ENCODE measurements around the gene CPED1. TPM values are rescaled to one million over a fixed set of nuclear protein-coding genes. Genes with fewer than 3 reads are reported as not detected.
A peak's percentile ranks its signal among the peaks of the same experiment; 100 is the strongest.
"Not testable (repeated sequence)": the region's sequence is repeated elsewhere in the genome, so short reads cannot be mapped to it uniquely, and the experiment has no call there.

CPED1 gene
- total RNA-seq, 2 donors from 2014 or later = not detected

DNA sequence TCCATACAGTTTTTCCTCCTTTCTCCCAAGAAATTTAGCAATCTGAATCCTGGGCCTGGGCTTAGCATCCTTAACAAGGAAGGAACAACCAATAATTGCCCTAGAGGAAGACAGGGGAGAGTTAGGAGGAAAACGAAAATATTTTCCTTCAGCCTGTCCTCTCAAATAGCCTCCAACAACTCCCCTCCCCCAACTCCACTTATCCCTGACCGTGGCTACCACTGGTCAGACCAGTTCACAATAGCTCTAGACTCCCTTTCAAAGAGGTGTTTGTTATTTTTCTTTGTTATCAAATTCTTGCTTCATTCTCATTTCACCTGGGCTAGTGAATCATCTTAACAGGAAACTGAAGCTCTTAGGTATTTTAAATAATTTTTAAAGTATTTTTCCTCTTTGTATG is 114.1 kb downstream of the CPED1 start:
- Mint-ChIP-seq H3K27ac (no peak overlapping the region), H3K36me3 (no peaks in the 10 kb centered on the region), H3K9me3 (no peaks in the 10 kb centered on the region)
- DNase-seq (ENCODE audit: low spot score in 2 of 2) (no peak), ATAC-seq (no peak)

DNA sequence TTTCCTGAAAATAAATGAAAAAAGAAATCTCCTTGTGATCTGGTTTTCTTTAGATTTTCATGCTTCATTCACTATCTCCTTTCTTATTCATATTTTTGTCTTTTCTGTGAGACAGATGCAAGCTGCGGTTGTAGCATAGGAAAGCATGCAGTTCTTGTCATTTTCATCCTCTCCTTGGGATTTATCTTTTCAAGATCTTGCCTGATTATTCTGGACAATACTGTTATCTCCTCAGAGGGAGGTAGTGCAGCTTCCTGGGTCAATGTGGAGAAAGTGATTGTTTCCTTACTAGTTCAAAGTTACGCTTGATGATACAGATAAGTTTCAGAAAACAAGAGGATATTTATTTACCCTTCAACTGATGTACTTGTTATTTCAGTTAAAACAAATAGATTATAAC is 114.6 kb downstream of the CPED1 start:
- Mint-ChIP-seq H3K36me3 (no peaks in the 10 kb centered on the region), H3K27ac (no peak overlapping the region), H3K9me3 (no peaks in the 10 kb centered on the region)
- DNase-seq (ENCODE audit: low spot score in 2 of 2) = no peak
- ATAC-seq = no peak

GRCh38 chr7:121103579-121103978 is 115.1 kb downstream of the CPED1 start:
- no peak for ATAC-seq
- Mint-ChIP-seq H3K9me3 (no peaks in the 10 kb centered on the region), H3K36me3 (no peaks in the 10 kb centered on the region), H3K27ac (no peak overlapping the region)
- no peak for DNase-seq (ENCODE audit: low spot score in 2 of 2)

DNA sequence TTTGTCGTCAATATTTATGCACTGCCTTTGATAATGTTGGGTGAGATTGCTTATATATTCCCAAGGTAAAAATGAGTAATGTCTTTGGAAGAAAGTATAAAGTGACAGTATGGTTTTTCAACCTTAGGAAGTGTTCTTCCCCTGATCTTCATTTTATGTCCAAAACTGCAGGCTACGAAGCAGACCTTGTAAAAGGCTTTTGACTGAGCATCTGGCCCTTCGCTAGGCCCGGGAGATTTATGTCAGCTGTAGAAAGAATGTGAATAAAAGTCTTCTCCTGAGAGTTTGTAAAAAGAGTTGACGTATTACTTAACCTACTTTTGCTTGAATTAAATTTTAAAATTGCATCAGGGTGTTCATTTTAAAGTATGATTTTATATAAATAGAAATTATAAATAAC is 116.8 kb downstream of the CPED1 start:
- DNase-seq (ENCODE audit: low spot score in 2 of 2) = no peak
- H3K36me3 Mint-ChIP-seq = no peaks in the 10 kb centered on the region
- no peak for ATAC-seq
- H3K27ac Mint-ChIP-seq = no peak overlapping the region
- no peaks in the 10 kb centered on the region for H3K9me3 Mint-ChIP-seq

- DNase-seq (ENCODE audit: low spot score in 2 of 2) = peak in 1 of 2 donors; percentile 13
- ATAC-seq = peak; percentile 75 to 76
- Mint-ChIP-seq H3K27ac (no peak overlapping the region), H3K9me3 (no peaks in the 10 kb centered on the region), H3K36me3 (no peaks in the 10 kb centered on the region)
These were observed 119.5 kb downstream of the CPED1 start for GRCh38 chr7:121107923-121108498.

- Mint-ChIP-seq H3K9me3 (no peaks in the 10 kb centered on the region), H3K36me3 (no peaks in the 10 kb centered on the region), H3K27ac (no peak overlapping the region)
- no peak for ATAC-seq
- no peak for DNase-seq (ENCODE audit: low spot score in 2 of 2)
These were observed 120.6 kb downstream of the CPED1 start for GRCh38 chr7:121109145-121109544.

DNA sequence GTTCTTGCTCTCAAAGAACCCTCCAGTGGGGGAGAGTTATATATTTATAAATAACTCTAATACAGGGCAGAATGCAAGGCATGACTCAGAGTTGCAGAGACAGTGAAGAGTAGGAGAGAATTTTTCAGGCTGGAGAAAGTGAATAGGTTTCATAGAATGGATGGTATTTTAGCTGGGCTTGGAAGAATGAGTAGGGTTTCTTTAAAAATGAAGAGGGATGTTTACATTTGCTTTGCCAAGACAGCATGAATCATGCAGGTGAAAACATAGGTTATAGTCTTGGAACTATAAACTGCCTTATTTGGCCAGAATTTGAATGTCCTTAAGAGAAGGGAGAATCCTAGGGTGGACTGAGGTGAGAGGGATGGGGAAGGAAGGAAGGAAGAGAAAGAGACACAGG is 124.8 kb downstream of the CPED1 start:
- H3K27ac Mint-ChIP-seq = no peak overlapping the region
- no peaks in the 10 kb centered on the region for H3K36me3 Mint-ChIP-seq
- DNase-seq (ENCODE audit: low spot score in 2 of 2) (no peak), ATAC-seq (no peak)
- no peaks in the 10 kb centered on the region for H3K9me3 Mint-ChIP-seq

DNA sequence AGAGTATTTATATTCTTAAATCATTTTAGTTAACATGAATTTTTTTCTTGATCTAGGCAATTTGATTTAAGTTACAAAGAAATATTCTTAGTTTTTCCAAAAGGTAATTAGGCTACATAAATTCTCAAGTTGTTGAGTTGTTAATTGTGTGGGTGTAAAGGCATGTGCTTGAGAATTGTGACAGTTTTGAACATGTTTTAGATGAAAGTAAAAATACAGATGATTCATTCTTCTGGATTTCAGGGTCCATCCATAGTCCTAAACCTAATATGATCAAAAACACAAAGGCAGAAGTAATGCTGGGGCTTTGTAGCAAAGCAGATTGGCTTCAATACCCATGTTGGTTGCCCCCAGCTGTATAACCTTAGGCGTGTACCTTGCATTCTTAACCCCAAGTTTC is 127.9 kb downstream of the CPED1 start:
- H3K9me3 Mint-ChIP-seq = no peaks in the 10 kb centered on the region
- no peak overlapping the region for H3K27ac Mint-ChIP-seq
- DNase-seq (ENCODE audit: low spot score in 2 of 2) = no peak
- no peak for ATAC-seq
- no peaks in the 10 kb centered on the region for H3K36me3 Mint-ChIP-seq

GRCh38 chr7:121119047-121119446 is 130.5 kb downstream of the CPED1 start:
- Mint-ChIP-seq H3K36me3 (no peaks in the 10 kb centered on the region), H3K9me3 (no peaks in the 10 kb centered on the region), H3K27ac (no peak overlapping the region)
- ATAC-seq = no peak
- DNase-seq (ENCODE audit: low spot score in 2 of 2) = no peak

GRCh38 chr7:121123032-121123431 is 134.5 kb downstream of the CPED1 start:
- Mint-ChIP-seq H3K27ac (no peak overlapping the region), H3K9me3 (no peaks in the 10 kb centered on the region), H3K36me3 (no peaks in the 10 kb centered on the region)
- no peak for ATAC-seq
- DNase-seq (ENCODE audit: low spot score in 2 of 2) = no peak

DNA sequence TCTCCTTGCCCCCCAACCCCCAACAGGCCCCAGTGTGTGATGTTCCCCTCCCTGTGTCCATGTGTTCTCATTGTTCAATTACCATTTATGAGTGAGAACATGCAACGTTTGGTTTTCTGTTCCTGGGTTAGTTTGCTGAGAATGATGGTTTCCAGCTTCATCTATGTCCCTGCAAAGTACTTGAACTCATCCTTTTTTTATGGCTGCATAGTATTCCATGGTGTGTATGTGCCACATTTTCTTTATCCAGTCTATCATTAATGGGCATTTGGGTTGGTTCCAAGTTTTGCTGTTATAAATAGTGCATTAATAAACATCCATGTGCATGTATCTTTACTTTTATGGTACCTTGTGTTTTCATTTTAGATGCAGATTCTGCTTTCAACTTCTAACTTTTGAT is 136.9 kb downstream of the CPED1 start:
- H3K9me3 Mint-ChIP-seq; H3K36me3 Mint-ChIP-seq; DNase-seq (ENCODE audit: low spot score in 2 of 2); H3K27ac Mint-ChIP-seq; ATAC-seq: not testable (repeated sequence)

GRCh38 chr7:121126201-121126600 is 137.7 kb downstream of the CPED1 start:
- ATAC-seq (no peak), DNase-seq (ENCODE audit: low spot score in 2 of 2) (no peak)
- no peak overlapping the region for H3K27ac Mint-ChIP-seq
- no peaks in the 10 kb centered on the region for H3K9me3 Mint-ChIP-seq
- H3K36me3 Mint-ChIP-seq = no peaks in the 10 kb centered on the region

DNA sequence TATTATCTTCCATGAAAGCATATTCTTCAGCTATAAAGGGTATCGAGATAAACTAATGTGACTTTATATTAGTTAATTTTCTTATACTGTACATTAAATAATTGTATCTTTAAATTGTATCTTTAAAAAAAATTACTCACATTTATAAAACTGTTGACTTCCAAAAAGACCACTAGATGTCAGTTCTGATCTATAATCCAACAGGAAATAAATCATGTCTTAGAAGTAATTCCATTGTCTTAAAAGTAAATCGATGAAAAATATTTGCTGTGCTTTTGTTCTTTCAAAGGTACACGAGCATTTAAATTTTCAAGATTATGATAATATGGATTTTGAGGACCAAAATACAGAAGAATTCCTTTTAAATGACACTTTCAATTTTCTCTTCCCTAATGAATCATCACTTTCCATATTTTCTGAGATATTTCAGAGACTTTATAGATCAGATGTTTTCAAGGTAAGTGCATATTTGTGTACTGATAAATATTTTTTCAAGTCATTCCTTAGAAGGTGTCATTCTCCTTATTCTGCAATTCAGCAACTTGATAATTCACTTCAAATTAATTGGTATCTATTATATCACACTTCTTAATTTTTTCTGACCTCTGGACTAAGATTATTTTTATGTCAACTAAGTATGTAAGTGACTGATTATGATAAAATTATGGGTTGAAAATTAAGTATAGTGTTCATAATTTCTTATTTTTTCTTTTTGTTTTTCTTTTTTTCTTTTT is 138.5 kb downstream of the CPED1 start:
- Mint-ChIP-seq H3K27ac (no peak overlapping the region), H3K9me3 (no peaks in the 10 kb centered on the region), H3K36me3 (no peaks in the 10 kb centered on the region)
- DNase-seq (ENCODE audit: low spot score in 2 of 2) (no peak), ATAC-seq (no peak)

- DNase-seq (ENCODE audit: low spot score in 2 of 2) (no peak), ATAC-seq (no peak)
- Mint-ChIP-seq H3K36me3 (no peaks in the 10 kb centered on the region), H3K27ac (no peak overlapping the region), H3K9me3 (no peaks in the 10 kb centered on the region)
These were observed 144.4 kb downstream of the CPED1 start for GRCh38 chr7:121132940-121133339.

GRCh38 chr7:121133444-121133843 is 144.9 kb downstream of the CPED1 start:
- no peaks in the 10 kb centered on the region for H3K36me3 Mint-ChIP-seq
- no peak overlapping the region for H3K27ac Mint-ChIP-seq
- no peak for ATAC-seq

DNA sequence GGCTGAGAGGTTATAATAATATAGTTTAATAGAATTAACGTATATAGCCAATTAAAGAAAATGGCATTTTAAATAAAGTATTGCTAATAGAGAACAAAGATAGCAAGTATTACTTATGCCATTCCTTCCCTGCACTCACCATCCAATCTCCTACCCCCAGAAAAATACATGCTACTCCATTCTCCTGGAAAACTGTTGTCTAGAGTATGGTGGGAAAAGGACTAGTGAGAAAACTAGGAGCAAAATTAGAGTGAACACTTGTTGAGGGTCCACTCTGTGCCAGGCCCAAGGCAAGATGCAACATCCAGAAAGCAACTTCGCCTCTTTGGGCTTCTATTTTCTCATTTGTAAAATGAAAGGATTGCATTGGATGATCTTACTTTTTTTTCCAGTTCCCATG is 149.1 kb downstream of the CPED1 start:
- ATAC-seq (no peak), DNase-seq (ENCODE audit: low spot score in 2 of 2) (no peak)
- no peaks in the 10 kb centered on the region for H3K36me3 Mint-ChIP-seq
- H3K27ac Mint-ChIP-seq = no peak overlapping the region
- no peaks in the 10 kb centered on the region for H3K9me3 Mint-ChIP-seq

More at GRCh38 chr7:121133444-121133843, 144.9 kb downstream of the CPED1 start:
- DNase-seq (ENCODE audit: low spot score in 2 of 2) = no peak
- no peaks in the 10 kb centered on the region for H3K9me3 Mint-ChIP-seq

DNA sequence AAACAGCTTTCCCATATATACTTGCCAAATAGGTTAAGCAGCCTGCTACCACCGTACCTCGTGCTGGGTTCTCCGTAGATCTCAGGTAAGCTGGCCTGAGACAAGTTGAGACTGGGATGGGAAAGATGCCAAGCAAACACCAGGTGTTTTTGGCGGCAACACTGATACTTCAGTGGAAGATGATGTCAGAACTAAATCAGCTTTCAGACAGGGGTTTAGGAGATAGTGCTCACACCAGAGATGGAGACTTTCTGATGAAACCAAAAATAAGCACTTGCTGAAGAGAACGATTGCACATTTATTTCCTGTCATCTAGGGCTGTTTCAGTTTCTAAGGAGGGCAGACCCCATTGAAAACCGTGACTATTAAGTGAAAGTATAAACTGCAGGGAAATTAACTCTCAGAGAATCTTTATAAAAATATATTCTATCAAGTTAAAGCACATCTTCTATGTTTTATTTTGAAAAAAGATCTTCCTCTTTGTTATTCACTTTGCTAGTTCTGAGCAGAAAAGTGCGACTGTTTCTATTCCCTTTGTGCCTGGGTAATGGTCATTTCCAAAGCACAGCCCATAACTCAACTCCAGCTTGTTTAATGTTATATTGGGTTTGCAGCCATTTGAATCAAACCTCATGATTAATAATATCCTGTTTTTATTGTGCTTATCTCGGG is 149.9 kb downstream of the CPED1 start:
- DNase-seq (ENCODE audit: low spot score in 2 of 2) (peak in 1 of 2 donors; percentile 3), ATAC-seq (peak; percentile 37 to 83)
- Mint-ChIP-seq H3K36me3 (no peaks in the 10 kb centered on the region), H3K9me3 (no peaks in the 10 kb centered on the region), H3K27ac (peak overlapping the region in 1 of 2 donors; percentile 26)

DNA sequence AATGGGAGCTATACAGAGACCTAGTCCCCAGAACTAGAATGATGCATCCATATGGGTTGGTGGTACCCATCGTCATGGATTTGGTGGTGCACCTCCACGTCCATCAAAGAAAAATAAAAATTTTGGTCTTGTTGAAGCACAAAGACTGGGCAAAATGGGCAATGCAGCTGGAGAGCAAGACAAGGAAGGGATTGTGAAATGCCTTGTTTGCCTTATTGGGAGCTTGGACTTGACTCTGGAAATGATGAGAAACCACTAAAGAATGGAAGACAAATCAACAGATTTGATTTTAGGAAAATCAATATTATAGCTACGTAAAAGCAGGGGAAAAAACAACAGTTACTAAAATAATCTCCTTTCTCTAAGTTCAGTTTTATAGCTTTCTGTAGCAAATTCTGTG is 150.9 kb downstream of the CPED1 start:
- no peak overlapping the region for H3K27ac Mint-ChIP-seq
- no peak for DNase-seq (ENCODE audit: low spot score in 2 of 2)
- no peak for ATAC-seq
- H3K36me3 Mint-ChIP-seq = no peaks in the 10 kb centered on the region
- H3K9me3 Mint-ChIP-seq = no peaks in the 10 kb centered on the region

Measured in activated naive CD4-positive, alpha-beta T cell treated with anti-CD3 and anti-CD28 coated beads, Interleukin-2, amount 50 U/mL, for 72 hours (primary cell).